HepG2 (cell line): ENCODE data around the gene KIF3C. TPM values are rescaled to one million over a fixed set of nuclear protein-coding genes. Genes with fewer than 3 reads are reported as not detected.

ENCODE experiments used
- CENPX ChIP-seq: sonication (generic); formaldehyde crosslinking; IDR thresholded peaks from 2 replicates; pipeline ENCODE4 v1.9.0; 2021; ENCODE audit warnings: mild to moderate bottlenecking, missing genetic modification reagents, moderate library complexity
- ELF1 ChIP-seq: sonication (generic); formaldehyde crosslinking; IDR thresholded peaks from 2 replicates; pipeline ENCODE4 v1.4.0; 2020; ENCODE audit warnings: missing genetic modification reagents
- GPN1 ChIP-seq: sonication (generic); formaldehyde crosslinking; IDR thresholded peaks from 2 replicates; pipeline ENCODE4 v1.5.1; 2020; ENCODE audit warnings: missing genetic modification reagents, borderline replicate concordance
- HDAC2 ChIP-seq: sonication (generic); formaldehyde crosslinking; IDR thresholded peaks from 2 replicates; pipeline ENCODE4 v1.4.0; 2020; ENCODE audit warnings: missing genetic modification reagents
- HNRNPK ChIP-seq: fragments of 200-400 bp; formaldehyde crosslinking; IDR thresholded peaks from 2 replicates; pipeline ENCODE4 v1.6.1; 2018; ENCODE audit warnings: low read length, low read depth, moderate library complexity, mild to moderate bottlenecking; ENCODE audit not compliant: poor library complexity, severe bottlenecking
- HOXA5 ChIP-seq: sonication (generic); formaldehyde crosslinking; IDR thresholded peaks from 2 replicates; pipeline ENCODE4 v1.4.0; 2020; ENCODE audit warnings: missing genetic modification reagents
- HOXA9 ChIP-seq: sonication (generic); formaldehyde crosslinking; IDR thresholded peaks from 2 replicates; pipeline ENCODE4 v1.8.1; 2022; ENCODE audit warnings: missing genetic modification reagents, mild to moderate bottlenecking, moderate library complexity, borderline replicate concordance
- KMT2A ChIP-seq: sonication (generic); formaldehyde crosslinking; IDR thresholded peaks from 2 replicates; pipeline ENCODE4 v1.4.0; 2020; ENCODE audit warnings: missing genetic modification reagents
- MTF1 ChIP-seq: sonication (generic); formaldehyde crosslinking; IDR thresholded peaks from 2 replicates; pipeline ENCODE4 v1.5.0; 2020; ENCODE audit warnings: missing genetic modification reagents
- NRL ChIP-seq: sonication (generic); formaldehyde crosslinking; IDR thresholded peaks from 2 replicates; pipeline ENCODE4 v1.5.0; 2020; ENCODE audit warnings: missing genetic modification reagents, mild to moderate bottlenecking, moderate library complexity, borderline replicate concordance
- PAX8 ChIP-seq: sonication (generic); formaldehyde crosslinking; IDR thresholded peaks from 2 replicates; pipeline ENCODE4 v1.8.0; 2022; ENCODE audit warnings: mild to moderate bottlenecking, missing genetic modification reagents, borderline replicate concordance
- RARA ChIP-seq: IDR thresholded peaks from 2 replicates; pipeline ENCODE4 v1.6.1; 2016; ENCODE audit warnings: missing genetic modification reagents, missing compliant biosample characterization
- TFDP1 ChIP-seq: IDR thresholded peaks from 2 replicates; pipeline ENCODE4 v1.6.1; 2016; ENCODE audit warnings: missing compliant biosample characterization, missing genetic modification reagents, borderline replicate concordance
- TP53 ChIP-seq: sonication (generic); formaldehyde crosslinking; conservative IDR thresholded peaks from 2 replicates; pipeline ENCODE4 v1.4.0; 2020; ENCODE audit warnings: missing genetic modification reagents
- ZBTB4 ChIP-seq: sonication (generic); formaldehyde crosslinking; IDR thresholded peaks from 2 replicates; pipeline ENCODE4 v1.4.0; 2020; ENCODE audit warnings: missing genetic modification reagents, mild to moderate bottlenecking, borderline replicate concordance
- ZBTB8A ChIP-seq: sonication (generic); formaldehyde crosslinking; IDR thresholded peaks from 2 replicates; pipeline ENCODE4 v1.4.0; 2020; ENCODE audit warnings: mild to moderate bottlenecking, low read depth, missing genetic modification reagents, borderline replicate concordance
- ZFP90 ChIP-seq: sonication (generic); formaldehyde crosslinking; IDR thresholded peaks from 2 replicates; pipeline ENCODE4 v1.8.0; 2022; ENCODE audit warnings: missing genetic modification reagents, mild to moderate bottlenecking, inconsistent platforms, borderline replicate concordance
- ZNF143 ChIP-seq: sonication (generic); formaldehyde crosslinking; IDR thresholded peaks from 2 replicates; pipeline ENCODE4 v1.4.0; 2020; ENCODE audit warnings: missing genetic modification reagents
- ZNF235 ChIP-seq: sonication (generic); formaldehyde crosslinking; IDR thresholded peaks from 2 replicates; pipeline ENCODE4 v1.8.1; 2023; ENCODE audit warnings: mild to moderate bottlenecking, missing genetic modification reagents, borderline replicate concordance
- ZNF256 ChIP-seq: sonication (generic); formaldehyde crosslinking; conservative IDR thresholded peaks from 2 replicates; pipeline ENCODE4 v1.4.0; 2020; ENCODE audit warnings: missing genetic modification reagents
- ZNF496 ChIP-seq: sonication (generic); formaldehyde crosslinking; IDR thresholded peaks from 2 replicates; pipeline ENCODE4 v1.8.1; 2023; ENCODE audit warnings: mild to moderate bottlenecking, moderate library complexity, missing genetic modification reagents; ENCODE audit not compliant: insufficient replicate concordance
- ZNF83 ChIP-seq: sonication (generic); formaldehyde crosslinking; IDR thresholded peaks from 2 replicates; pipeline ENCODE4 v1.4.0; 2020; ENCODE audit warnings: missing genetic modification reagents, mild to moderate bottlenecking, borderline replicate concordance
- ZSCAN30 ChIP-seq: sonication (generic); formaldehyde crosslinking; IDR thresholded peaks from 2 replicates; pipeline ENCODE4 v1.5.0; 2020; ENCODE audit warnings: mild to moderate bottlenecking, missing genetic modification reagents
- polyA plus RNA-seq, 8 experiments: library from polyadenylated mRNA; depleted of rRNA in 3 of 8; stranded (reverse) in 7 of 8; unstranded in 1 of 8; fragments of >200 nt; fragmentation: Illumina TruSeq in 4 of 8; extraction: Trizol in 4 of 8; gene quantifications; 2 replicates each; pipeline versions ENCODE4 v1.2.1 to v1.2.3, GENCODE V29; 2011 to 2016; ENCODE audit warnings: low read depth in 4 of 8, missing spikeins in 1 of 8, mixed read lengths in 1 of 8; ENCODE audit not compliant: insufficient read depth in 1 of 8
- total RNA-seq, 5 experiments: library from RNA; depleted of rRNA; stranded (reverse); fragments of >200 nt; fragmentation: Illumina TruSeq; extraction: Trizol; gene quantifications; 2 replicates each; pipeline ENCODE4 v1.2.3, GENCODE V29; 2016; ENCODE audit warnings: low read depth in 1 of 5
- TF ChIP-seq, protein P1 (sequence below): IDR thresholded peaks from 2 replicates; pipeline ENCODE4 v1.6.1; 2016; ENCODE audit warnings: low read depth, control low read depth

Gene KIF3C
- total and polyA plus RNA-seq, 2 of the 13 experiments (the other 11 are each of a cell fraction or from before 2014, with no cell fraction given), result 3.6 to 4.9 TPM

DNA sequence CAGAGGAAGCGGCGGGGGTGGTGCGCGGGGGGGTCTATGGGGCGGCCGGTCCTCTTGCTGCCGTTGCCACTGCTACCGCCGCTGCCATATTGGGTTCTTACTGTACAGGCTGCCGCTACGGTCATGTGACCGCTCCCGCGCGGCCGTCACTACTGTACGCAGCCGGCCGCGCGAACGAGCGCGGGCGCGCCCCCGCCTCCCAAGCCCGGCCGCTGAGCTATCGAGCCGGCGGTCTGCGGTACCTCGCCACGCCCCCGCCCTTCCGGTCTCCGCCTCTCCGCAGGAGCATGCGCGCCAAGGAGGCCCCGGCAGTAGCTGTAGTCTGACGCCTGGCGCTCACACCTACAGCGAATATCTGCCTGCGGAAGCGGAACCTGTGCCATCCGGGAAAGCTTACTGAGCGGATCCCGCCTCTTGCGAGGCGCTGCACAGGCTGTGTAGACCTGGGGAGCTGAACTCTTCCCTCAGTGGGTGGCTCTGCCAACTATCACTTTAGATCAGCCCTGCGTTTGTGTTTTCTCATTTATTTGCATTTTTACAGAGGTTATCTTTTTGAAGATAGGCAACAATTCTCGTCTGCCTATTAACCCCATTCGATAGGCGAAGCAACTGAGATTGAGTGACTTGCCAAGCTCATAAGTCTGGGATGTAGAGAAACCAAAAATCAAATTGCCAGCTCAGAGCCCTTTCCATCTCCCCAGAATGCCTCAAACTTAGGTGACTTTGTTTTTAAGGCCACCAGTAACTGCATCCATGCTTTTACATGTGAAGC is 103.8 kb downstream of the KIF3C start, which contains the start of gene ASXL2 (continued):
- TF ChIP-seq ZNF256 (CRISPR knock-in tag), result no peak; the same call in 1 of the 2 replicates
- no peak for TF ChIP-seq GPN1 (CRISPR knock-in tag)
- TF ChIP-seq ZNF235 (CRISPR knock-in tag), result 0 out of 2 replicates have a peak, but pooled peaks have one; percentile 30
- no peak for TF ChIP-seq CENPX
- no peak for TF ChIP-seq ZBTB8A (CRISPR knock-in tag)
- TF ChIP-seq HNRNPK, result no peak
- TF ChIP-seq MTF1 (CRISPR knock-in tag), result 0 out of 2 replicates have a peak, but pooled peaks have one; percentile 52
- TF ChIP-seq KMT2A (CRISPR knock-in tag), result peak; percentile 62; the same call in 1 of the 2 replicates
- TF ChIP-seq TFDP1 (CRISPR knock-in tag), result peak; percentile 93; the same call in 1 of the 2 replicates
- TF ChIP-seq RARA, result peak; percentile 55; the same call in 1 of the 2 replicates
- TF ChIP-seq PAX8 (CRISPR knock-in tag), result no peak
- TF ChIP-seq ZNF143 (CRISPR knock-in tag), result peak; percentile 69
- peak; percentile 61; the same call in 1 of the 2 replicates for TF ChIP-seq ZFP90
- 0 out of 2 replicates have a peak, but pooled peaks have one; percentile 10 for TF ChIP-seq HDAC2 (CRISPR knock-in tag)
- no peak for TF ChIP-seq ZSCAN30
- peak; percentile 93 for TF ChIP-seq ELF1
- no peak; the same call in 1 of the 2 replicates for TF ChIP-seq HOXA9 (CRISPR knock-in tag)
- peak; percentile 85 for TF ChIP-seq TP53 (CRISPR knock-in tag)
- TF ChIP-seq ZNF83 (CRISPR knock-in tag), result no peak
- TF ChIP-seq ZNF496 (CRISPR knock-in tag), result no peak
- TF ChIP-seq ZBTB4, result no peak
- no peak for TF ChIP-seq NRL
- TF ChIP-seq HOXA5 (CRISPR knock-in tag), result peak; percentile 53; the same call in 1 of the 2 replicates
- TF ChIP-seq, protein P1, sequence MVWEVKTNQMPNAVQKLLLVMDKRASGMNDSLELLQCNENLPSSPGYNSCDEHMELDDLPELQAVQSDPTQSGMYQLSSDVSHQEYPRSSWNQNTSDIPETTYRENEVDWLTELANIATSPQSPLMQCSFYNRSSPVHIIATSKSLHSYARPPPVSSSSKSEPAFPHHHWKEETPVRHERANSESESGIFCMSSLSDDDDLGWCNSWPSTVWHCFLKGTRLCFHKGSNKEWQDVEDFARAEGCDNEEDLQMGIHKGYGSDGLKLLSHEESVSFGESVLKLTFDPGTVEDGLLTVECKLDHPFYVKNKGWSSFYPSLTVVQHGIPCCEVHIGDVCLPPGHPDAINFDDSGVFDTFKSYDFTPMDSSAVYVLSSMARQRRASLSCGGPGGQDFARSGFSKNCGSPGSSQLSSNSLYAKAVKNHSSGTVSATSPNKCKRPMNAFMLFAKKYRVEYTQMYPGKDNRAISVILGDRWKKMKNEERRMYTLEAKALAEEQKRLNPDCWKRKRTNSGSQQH (CRISPR knock-in tag), result no peak
